Activated CD8-positive, alpha-beta memory T cell treated with anti-CD3 and anti-CD28 coated beads for 36 hours (primary cell): ENCODE data around the gene NGFR. TPM values are rescaled to one million over a fixed set of nuclear protein-coding genes. Genes with fewer than 3 reads are reported as not detected.

Experiments
- CTCF ChIA-PET: fragments of 350-600 bp; sonication (Branson Sonifier 250); formaldehyde crosslinking; loops from one replicate; lab custom pipeline; 2021; ENCODE audit warnings: antibody characterized with exemption; lab: Charles Lee
- POLR2A ChIA-PET: fragments of 350-600 bp; sonication (Branson Sonifier 250); formaldehyde crosslinking; loops from one replicate; lab custom pipeline; 2021; ENCODE audit warnings: antibody characterized with exemption; lab: Charles Lee
- total RNA-seq, 2 experiments: library from RNA; stranded (reverse); gene quantifications; one replicate each; pipeline ENCODE4 v1.2.3, GENCODE V29; 2021

NGFR gene, protein sequence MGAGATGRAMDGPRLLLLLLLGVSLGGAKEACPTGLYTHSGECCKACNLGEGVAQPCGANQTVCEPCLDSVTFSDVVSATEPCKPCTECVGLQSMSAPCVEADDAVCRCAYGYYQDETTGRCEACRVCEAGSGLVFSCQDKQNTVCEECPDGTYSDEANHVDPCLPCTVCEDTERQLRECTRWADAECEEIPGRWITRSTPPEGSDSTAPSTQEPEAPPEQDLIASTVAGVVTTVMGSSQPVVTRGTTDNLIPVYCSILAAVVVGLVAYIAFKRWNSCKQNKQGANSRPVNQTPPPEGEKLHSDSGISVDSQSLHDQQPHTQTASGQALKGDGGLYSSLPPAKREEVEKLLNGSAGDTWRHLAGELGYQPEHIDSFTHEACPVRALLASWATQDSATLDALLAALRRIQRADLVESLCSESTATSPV
- not detected for total RNA-seq

DNA sequence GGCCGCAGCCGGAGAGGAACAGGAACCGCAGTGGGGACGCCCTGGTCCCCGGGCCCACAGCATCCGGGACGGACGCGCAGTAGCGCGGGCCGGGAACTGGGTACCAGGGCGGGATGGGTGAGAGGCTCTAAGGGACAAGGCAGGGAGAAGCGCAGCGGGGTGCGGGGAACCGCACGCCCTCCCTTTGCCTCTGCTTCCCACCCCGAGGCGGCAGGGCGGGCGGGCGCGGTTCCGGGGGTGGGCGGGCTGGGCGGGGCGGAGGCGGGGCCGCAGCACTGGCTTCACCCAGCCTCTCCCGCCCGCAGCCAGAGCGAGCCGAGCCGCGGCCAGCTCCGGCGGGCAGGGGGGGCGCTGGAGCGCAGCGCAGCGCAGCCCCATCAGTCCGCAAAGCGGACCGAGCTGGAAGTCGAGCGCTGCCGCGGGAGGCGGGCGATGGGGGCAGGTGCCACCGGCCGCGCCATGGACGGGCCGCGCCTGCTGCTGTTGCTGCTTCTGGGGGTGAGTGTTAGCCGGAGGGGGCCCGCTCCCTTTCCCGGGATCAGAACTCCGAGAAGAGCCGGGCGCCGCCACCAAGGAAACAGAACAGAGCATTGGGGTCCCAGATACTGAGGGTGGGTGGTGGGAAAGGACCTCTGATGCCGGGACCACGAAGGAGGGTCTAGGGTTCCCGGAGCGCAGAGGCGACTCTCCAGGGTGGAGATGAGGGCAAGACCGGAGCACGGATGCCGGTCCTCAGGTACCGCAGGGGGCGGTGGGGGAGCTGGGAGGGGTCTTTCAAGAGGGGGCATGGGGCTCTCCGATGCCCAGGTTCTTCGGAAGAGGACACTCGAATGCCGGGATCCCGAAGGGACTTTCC, at the start of gene NGFR:
NGFR (plus strand) TSS at position 308 of the 856 bp plus-strand sequence; CDS start at position 433, 125 bp downstream.
- ChIA-PET POLR2A (no interaction called here), CTCF (interaction anchor here (1.9 to 7.6 kb wide), 4 partner anchors 9 to 62 kb away, joined by 4 to 56 read pairs (median 5); no protein-coding TSS in a partner anchor)

DNA sequence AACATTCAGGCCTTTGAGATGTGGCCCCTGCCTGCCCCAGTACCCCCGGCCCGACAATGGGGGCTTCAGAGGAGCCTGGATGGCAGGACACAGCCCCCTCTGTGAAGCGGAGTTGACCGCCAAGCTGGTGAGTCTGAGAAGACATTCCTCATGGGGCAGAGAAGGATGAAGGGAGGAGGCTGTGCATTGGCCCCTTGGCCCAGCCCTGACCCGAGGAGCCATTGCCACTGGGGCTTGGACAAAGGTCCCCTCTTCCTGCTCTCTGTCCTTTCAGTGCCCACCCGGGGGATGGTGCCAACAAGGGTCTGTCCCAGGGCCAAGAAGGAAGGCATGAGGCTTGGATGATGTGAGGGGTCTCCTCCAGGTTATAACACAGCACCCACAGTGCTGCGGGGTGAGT, 49.5 kb upstream of the NGFR start:
- POLR2A ChIA-PET: no interaction called here
- CTCF ChIA-PET: interaction anchor here (1.7 kb wide), 1 partner anchor 111 kb away, joined by 7 read pairs; no protein-coding TSS in a partner anchor

DNA sequence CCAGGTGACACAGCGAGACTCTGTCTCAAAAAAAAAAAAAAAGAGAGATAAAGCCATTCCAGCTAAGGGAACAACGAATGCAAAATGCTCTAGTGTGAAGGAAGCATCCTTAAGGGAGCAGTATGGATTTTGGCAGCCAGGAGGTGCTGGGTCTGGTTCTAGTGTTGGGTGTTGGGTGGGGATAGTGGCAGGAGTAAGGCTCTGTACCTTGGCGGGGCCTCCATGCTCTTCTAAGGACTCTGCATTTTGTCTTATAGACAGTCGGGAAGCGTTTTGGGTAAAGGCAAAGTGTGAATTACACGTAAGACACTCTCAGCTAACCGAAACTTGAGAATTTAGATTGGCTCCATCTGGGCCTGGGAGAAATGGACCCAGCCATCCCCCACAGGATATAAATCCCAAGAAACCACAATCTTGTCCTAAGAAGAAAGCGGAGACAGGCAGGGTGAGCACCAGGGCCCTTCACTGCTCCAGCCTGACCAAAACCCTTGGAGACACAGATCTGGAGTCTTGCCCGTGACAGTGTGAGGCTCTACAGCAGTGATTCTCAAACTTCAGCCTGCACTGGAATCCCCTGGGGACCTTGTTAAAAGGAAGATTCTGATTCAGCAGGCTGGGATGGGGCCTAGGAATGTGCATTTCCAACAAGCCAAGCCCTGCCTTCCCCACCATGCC, 47.3 kb upstream of the NGFR start:
- ChIA-PET CTCF (interaction anchor here (0.7 to 1.3 kb wide), 2 partner anchors 12 to 112 kb away, joined by 4 read pairs; no protein-coding TSS in a partner anchor), POLR2A (no interaction called here)

DNA sequence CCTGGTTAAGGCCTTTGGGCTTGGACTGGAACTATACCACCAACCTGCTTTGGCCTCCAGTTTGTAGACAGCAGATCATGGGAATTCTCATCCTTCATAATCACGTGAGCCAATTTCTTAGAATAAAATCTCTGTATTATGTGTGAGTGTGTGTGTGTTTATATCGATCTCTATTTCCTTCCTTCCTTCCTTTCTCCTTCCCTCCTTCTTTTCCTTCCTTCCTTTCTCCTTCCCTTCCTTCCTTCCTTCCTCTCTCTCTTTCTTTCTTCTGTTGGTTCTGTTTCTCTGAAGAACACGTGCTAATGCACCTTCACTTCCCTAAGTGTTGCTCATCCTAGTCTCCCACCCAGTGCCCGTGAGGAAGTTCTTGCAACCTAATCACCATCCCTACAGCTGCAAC, 44.9 kb upstream of the NGFR start:
- ChIA-PET POLR2A (no interaction called here), CTCF (no interaction called here)

DNA sequence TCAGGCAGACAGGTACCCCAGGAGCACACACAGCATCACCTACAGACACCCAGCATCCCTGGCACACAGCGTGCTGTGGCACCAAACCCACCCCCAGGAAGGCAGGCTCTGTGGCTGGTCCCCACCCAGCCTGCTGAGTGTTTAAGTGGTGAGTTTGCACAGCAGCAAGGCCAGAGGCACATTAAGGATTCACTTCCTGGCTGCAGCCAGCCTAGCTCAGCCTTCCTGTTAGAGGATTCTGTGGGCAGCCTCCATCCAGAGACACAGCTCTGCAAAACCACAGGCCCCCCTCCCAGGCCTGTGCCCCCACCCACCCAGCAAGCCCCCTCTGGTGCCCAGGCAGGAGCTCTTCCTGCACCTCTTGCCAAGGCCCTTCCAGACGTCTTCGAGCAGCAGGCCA, 44.4 kb upstream of the NGFR start:
- ChIA-PET POLR2A (interaction anchor here (0.6 kb wide), 1 partner anchor 265 kb away, joined by 3 read pairs; no protein-coding TSS in a partner anchor), CTCF (no interaction called here)

DNA sequence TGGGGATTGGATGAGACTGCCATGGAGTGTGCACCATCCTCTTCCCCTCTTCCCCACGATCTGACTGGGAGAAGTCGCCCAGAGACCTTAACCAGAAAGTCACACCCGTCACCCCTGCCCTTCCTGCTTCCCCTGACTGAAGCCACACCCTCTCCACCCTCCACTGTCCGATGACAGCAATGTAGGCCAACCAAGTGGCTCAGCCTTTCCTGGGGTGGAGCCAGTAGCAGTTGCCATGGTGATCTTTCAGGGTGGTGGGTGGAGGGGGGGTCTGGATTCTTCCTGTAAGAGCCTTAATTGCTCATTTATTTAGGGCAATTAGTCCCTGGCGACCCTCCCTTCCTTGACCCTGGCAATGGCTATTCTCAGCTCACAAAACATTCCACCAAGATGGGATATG, 42.9 kb upstream of the NGFR start:
- POLR2A ChIA-PET: no interaction called here

DNA sequence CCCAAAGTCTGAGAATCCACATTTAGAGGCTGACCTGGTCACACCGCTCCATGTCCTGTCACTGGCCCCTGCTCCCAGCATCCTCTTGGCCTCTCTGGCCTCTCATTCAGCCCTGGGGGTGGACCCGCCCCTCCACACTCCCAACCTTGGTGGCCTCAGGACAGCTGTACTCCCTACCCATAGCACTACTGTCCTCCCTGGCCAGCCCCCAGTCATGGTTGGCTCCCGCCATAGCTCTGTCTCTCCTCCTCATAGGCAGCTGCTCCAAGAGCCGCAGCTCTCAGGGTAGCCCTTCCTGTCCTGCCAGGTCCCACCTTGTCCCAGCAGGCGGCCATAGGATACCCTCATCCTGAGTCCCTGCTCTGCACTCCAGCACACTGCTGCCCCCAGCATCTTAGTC, 42.4 kb upstream of the NGFR start:
- CTCF ChIA-PET: no interaction called here
- POLR2A ChIA-PET: no interaction called here

More for the DNA sequence above, 42.9 kb upstream of the NGFR start:
- CTCF ChIA-PET: no interaction called here

DNA sequence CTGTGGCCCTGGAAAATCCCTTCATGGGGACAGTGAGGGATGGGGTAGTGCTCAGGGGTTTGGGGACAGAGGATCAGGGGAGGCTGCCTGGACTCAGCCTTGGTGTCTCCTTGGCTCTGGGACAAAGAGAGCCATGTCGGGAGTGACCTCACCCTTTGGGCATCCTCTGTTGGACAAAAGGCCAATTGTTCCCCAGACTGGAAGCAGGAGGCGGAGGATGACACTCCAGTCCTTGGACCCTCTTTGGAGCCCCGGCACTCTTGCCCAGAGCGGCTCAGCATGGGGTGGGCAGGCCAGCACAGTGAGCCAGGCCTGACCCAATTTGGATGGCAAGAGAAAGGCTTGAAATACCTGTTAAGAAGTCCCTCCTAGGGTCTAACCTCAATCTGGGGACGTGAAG, 41.0 kb upstream of the NGFR start:
- POLR2A ChIA-PET: no interaction called here
- CTCF ChIA-PET: no interaction called here

DNA sequence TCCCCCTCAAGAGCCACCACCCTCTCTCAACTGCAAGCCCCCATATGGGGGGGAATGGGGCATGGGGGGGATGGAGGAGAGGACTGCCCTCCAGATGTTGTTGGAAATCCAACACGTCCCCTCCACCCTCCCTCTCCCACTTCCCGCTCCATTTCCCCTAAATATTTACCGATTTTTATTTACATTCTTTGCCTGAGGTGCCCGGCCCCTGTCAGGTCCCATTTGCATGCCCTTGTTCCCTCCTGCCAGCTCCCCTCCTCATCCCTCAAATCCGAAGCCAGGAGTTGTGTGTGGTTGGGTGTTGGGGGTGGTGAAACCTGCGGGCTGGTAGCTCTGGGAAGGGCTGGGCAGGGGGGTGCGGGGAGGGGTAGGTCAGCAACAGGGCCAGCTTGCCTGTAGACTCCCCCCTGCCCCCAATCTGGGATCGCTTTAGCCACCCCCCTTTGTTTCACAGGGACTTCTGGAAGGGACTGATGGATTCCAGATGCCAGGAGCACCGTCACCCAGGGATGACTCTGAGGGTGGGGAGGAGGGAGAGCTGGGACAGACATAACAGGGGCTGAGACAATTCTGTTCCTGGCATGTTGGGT, 39.7 kb upstream of the NGFR start:
- ChIA-PET CTCF (no interaction called here), POLR2A (no interaction called here)

DNA sequence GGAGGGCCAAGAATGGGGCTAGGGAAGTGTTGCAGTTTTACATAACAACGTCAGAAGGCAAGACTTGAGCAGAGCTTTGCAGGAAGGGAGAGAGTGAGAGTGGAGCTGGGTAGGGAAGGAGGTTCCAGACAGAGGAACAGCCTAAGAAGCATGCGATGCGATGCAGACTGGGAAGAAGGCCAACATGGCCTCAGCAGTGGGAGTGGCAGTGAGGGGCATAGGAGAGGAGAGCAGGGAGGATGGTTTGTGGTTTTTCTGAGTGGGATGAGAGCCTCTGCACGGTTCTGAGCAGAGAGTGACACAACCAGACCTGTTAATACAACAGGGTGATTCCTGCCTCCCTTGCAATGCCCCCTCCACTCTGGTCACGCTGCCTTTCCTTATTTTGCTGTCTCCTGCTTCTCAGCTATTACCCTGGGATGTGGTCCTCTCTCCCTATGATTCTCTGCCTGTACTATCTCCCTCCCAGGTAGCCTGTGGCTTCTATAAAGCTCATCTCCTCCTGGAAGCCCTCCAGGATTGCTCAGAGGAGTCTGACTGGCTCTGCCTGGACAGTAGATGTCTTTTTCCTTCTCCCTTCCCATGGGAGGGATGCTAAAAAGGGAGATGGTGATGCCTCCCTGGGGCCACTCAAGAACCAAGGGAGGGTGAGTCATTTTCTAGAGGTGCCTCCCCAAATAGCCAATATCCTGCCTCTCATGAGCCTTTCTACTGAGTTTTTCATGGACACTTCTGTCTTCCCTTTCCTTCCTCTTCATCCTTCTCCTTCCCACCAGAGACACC, 38.7 kb upstream of the NGFR start:
- ChIA-PET POLR2A (no interaction called here), CTCF (no interaction called here)

DNA sequence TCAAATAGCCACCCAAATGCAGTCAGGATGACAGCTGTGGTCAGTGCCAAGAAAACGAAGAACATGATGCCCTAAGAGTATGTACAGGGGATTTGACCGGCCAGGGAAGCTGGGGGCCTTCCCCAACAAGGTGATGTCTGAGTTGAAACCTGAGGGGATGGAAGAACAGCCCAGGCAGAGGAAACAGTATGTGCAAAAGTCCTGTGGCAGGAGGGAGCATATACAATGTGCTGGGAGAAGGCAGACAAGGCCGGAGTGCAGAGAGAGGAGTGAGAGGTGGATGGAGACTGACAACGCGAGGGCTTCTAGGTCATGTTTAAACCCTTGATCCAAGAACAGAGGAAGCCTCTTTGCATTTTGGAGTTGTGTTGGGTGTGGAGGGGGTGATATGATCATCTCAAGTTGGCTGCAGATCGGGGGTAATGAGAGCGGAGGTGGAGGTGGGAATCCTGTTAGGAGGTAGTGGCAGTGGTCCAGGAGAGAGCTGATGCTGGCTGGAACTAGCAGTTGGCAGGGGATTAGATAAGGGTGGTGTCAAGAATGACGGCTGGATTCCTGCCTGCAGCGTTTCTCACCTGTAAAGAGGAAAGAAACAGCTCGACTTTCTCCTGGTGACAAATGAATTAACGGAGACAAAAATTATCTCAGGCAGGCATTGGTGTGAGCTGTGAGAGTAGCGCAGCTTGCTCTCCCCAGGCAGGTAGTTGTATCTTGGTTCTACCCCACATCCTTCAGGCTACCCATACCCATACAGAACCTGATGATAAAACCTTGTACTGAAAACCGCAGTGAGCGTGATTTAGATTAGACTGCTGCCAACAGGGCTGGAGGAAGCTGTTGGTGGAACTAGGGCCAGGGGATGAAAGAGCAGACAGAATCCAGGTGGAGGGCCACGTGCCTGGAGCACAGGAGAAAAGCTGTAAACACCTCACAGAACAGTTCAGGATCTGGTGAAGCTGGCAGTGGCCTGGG, 37.2 kb upstream of the NGFR start:
- ChIA-PET CTCF (no interaction called here), POLR2A (interaction anchor here (0.5 kb wide), 1 partner anchor 299 kb away, joined by 8 read pairs; no protein-coding TSS in a partner anchor)

DNA sequence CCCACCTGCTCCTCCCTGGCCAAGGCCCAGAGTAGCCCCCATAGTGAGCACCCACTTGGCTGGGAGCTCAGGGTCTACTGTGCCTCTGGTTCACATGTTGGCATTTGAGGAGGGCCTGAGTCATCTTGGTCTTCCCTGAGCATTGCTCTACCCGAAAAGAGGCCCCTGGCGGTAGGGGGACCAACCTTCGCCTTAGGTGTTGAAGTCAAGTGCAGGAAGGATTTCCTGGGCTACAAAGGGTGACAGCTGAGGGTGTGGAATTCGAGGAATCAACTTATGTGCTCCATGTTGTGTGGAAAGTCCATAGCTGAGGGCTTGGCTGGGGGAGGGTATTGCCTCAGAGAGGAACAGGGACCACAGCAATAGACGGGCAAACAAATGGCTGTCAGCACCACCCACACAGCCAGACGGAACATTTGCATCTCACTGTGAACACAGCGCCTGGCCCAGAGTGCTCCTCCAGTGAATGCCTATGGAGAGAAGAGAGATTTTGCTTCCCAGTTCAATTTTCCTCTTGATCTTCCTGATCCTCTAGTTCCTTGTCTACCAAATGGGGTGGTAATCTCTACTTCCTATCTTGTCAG, 35.6 kb upstream of the NGFR start:
- POLR2A ChIA-PET: no interaction called here
- CTCF ChIA-PET: no interaction called here

DNA sequence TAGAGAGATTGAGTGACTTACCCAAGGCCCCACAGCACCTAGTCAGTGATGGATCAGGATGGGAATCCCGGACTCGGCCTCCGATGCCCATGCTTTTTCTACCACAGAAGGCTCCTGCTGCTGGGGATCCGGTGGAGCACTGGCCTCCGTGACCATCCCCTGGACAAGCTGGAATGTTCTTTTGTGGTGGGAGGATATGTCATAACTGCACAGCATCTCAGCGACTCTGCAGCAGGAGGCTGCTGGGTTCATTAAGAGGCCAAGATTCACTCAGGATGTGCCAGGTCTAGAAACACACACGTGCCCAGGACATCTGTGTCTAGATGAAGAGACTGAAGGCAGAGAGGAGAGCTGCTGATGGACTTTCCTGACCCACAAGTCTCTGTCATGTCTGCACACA, 34.7 kb upstream of the NGFR start:
- CTCF ChIA-PET: no interaction called here
- POLR2A ChIA-PET: no interaction called here

DNA sequence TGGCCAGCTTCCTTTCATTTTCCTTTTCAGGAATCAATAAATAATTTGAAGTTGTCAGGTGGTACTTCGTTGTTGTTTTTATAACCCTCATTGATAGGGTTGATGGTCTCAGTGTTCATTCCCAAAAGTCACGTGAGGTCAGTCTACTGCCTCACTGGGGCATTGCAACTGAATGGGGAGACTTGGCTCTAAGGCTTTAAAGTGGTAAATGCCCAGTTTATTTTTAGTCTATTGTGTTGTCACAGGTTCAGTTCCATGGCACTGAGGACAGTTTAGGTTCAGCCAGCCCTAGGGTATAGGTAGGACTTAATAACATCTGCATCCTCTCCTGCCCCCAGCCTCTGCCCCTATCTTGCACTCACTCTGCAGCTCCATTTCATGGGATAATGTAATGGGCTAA, 33.5 kb upstream of the NGFR start:
- CTCF ChIA-PET: no interaction called here
- POLR2A ChIA-PET: no interaction called here

DNA sequence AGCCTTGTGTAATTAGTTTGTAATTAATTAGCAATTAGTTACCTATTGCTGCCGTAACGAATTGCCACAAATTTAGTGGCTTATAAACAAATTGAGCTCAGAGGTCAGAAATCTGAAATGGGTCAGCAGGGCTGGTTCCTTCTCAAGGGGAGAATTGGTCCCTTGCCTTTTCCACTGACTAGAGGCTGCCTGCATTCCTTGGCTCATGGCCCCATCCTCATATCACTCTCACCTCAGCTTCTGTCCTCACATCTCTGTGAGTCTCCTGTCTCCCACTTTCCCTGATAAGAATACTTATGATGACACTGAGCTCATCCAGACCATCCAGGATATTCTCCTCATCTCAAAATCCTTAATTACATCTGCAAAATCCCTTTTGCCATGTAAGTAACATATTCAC, 31.0 kb upstream of the NGFR start:
- CTCF ChIA-PET: interaction anchor here (1.4 kb wide), 1 partner anchor 92 kb away, joined by 3 read pairs; no protein-coding TSS in a partner anchor
- POLR2A ChIA-PET: no interaction called here

DNA sequence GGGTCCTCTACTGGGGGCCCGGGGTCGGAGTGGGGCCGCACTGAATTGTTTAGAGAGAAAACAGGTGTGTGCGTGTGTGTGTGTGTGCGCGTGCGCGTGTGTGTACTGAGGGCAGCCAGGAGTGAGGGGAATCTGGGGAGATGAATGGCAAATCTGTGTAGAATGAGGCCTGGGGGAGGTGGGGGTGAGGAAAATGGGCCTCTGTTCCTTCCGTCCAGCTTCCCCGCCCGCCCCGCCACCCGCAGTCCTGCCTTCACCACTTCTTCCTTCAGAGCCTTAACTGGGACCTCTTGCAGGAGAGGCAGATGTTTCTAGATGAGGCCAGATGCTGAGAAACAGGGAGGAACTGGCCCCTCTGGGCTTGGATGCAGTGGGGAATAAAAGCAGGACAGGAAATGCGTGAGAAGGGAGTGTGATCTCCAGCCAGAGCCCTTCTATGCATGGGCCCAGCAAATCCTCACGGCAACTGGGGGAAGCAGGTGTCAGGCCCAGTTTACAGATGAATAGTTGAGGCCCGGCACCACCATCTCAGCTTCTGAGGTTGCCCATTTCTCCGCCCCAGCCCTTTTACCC, 29.7 kb upstream of the NGFR start:
- POLR2A ChIA-PET: no interaction called here
- CTCF ChIA-PET: no interaction called here

DNA sequence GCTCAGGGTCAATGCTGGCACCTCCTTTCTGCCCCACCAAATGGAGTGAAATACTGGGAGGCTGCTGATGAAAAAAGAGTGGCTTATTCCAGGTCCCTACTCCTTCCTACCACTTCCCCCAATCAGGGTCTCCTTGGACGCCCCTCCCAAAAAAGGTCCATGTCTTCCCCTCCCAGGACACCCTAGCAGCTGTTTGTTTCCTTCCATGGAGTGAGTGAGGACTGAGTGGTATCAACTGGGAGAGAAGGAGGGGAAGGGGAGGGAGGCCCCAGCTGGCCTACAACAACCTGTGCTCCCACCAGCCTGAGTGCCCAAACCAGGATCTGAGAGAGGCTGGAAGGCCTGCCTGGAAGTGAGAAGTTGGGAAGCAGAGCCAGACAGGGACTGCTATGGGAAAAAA, 28.7 kb upstream of the NGFR start:
- CTCF ChIA-PET: no interaction called here
- POLR2A ChIA-PET: no interaction called here
